Calu3 (cell line): ENCODE results near the gene DPP6. TPM values are rescaled to one million over a fixed set of nuclear protein-coding genes. Genes with fewer than 3 reads are reported as not detected.

ENCODE experiments used
- BruUV-seq: library from RNA; stranded (reverse); fragments of 400-500 nt; replicated peaks from 2 replicates; lab custom pipeline; 2021; lab: Mats Ljungman, UMichigan
- CTCF ChIA-PET: fragments of 300-600 bp; sonication (Branson Sonifier 250); formaldehyde crosslinking; loops from one replicate; lab custom pipeline; 2022; ENCODE audit warnings: antibody characterized with exemption; lab: Charles Lee
- DNase-seq: peaks from one replicate; pipeline ENCODE4 v3.0.0; 2022
- H3K27ac Mint-ChIP-seq: one replicate; pipeline ENCODE4 v1.8.0; 2022; ENCODE audit warnings: mixed read lengths; ENCODE audit not compliant: unreplicated experiment
- H3K27me3 Mint-ChIP-seq: one replicate; pipeline ENCODE4 v1.8.0; 2022; ENCODE audit warnings: mixed read lengths; ENCODE audit not compliant: unreplicated experiment
- H3K36me3 Mint-ChIP-seq: one replicate; pipeline ENCODE4 v1.8.0; 2022; ENCODE audit warnings: mild to moderate bottlenecking, moderate library complexity, mixed read lengths; ENCODE audit not compliant: insufficient read depth, unreplicated experiment
- H3K4me1 Mint-ChIP-seq: one replicate; pipeline ENCODE4 v1.8.0; 2022; ENCODE audit warnings: mild to moderate bottlenecking, low read depth, mixed read lengths; ENCODE audit not compliant: unreplicated experiment
- H3K4me3 Mint-ChIP-seq: one replicate; pipeline ENCODE4 v1.8.0; 2022; ENCODE audit warnings: mild to moderate bottlenecking, low read depth, moderate library complexity, mixed read lengths; ENCODE audit not compliant: unreplicated experiment
- H3K9me3 Mint-ChIP-seq: one replicate; pipeline ENCODE4 v1.8.0; 2022; ENCODE audit warnings: low read depth, mixed read lengths; ENCODE audit not compliant: unreplicated experiment
- CTCF ChIP-seq: fragments of 200-600 bp; IDR thresholded peaks from one replicate; pipeline ENCODE4 v1.8.0; 2022; ENCODE audit warnings: antibody characterized with exemption; ENCODE audit not compliant: unreplicated experiment
- intact Hi-C: fragments of 100-400 bp; cut with micrococcal nuclease; formaldehyde crosslinking; loops from one replicate; pipeline ENCODE4 v1.10.0; 2022; ENCODE audit not compliant: unreplicated experiment
- total RNA-seq: library from RNA; stranded (reverse); gene quantifications from 2 replicates; pipeline ENCODE4 v1.2.3, GENCODE V29; 2022

The DPP6 gene
- total RNA-seq, 1 experiment from 2014 or later: not detected

GRCh38 chr7:154942691-154943090 is 890.5 kb downstream of the DPP6 start:
- intact Hi-C loops: no loop called here
- CTCF ChIA-PET: no interaction called here
- DNase-seq: no peak
- H3K4me1 Mint-ChIP-seq: no peaks in the 10 kb centered on the region
- H3K9me3 Mint-ChIP-seq: no peaks in the 10 kb centered on the region
- no peaks in the 10 kb centered on the region for H3K27me3 Mint-ChIP-seq
- H3K36me3 Mint-ChIP-seq: peaks cover 5% of the 10 kb centered on the region
- no peak overlapping the region for H3K27ac Mint-ChIP-seq
- no peak for TF ChIP-seq CTCF
- no TSS peak for BruUV-seq
- H3K4me3 Mint-ChIP-seq: no peak overlapping the region
